GM18870 (cell line): ENCODE results near the gene CENPC.
"Not testable (repeated sequence)": the region's sequence is repeated elsewhere in the genome, so short reads cannot be mapped to it uniquely, and the experiment has no call there.

Experiments used
- ATAC-seq: cut with Tn5 transposase; IDR thresholded peaks from one replicate; pipeline ENCODE4 v1.9.1; 2021; ENCODE audit warnings: moderate library complexity; ENCODE audit not compliant: unreplicated experiment

CENPC gene

DNA sequence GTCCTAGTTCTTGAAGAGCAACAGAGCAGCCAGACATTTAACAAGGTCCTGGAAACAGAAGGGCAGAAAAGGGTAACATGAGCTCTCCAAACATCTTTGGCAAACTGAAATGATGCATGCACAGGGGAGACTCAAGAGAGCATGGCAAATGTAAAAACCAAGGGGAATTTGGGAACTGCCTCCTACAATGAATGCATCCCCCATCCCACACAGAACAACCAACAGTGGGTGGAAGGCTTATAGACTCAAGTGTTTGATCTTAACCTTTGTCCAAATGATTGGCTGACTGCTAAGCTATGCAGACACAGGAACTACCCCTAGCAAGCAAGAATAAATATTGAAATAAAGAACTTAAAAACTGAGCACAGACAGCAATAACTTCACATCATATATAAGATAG lies 74.4 kb downstream of the CENPC start:
- no peak for ATAC-seq

DNA sequence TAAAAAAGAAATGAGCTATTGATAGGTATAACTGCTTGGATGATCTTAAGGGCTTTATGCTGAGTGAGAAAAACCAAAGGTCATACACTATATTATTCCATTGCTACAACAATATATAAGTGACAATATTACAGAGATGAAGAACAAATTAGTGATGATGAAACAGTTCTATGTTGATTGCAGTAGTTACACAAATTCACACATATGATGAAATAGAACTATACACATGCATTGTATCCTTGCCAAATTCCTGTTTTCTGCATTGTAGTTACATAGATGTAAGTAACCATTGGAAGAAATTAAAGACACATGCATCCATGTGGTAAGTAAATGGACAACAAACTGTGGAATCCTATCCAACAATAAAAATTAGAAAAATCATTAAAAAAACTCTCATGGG lies 76.5 kb downstream of the CENPC start:
- no peak for ATAC-seq

DNA sequence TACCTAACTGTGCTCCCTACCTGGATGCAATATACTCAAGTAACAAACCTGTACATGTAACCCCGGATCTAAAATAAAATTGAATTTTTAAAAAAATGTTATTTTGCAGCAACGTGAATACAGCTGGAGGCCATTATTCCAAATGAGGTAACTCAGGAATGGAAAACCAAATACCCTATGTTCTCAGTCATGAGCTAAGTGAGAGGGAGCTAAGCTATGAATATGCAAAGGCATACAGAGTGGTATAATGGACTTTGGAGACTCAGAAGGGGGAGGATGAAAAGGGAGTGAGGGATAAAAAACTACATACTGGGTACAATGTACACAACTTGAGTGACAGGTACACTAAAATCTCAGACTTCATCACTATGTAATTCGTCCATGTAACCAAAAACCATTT lies 78.6 kb downstream of the CENPC start:
- ATAC-seq = no peak

DNA sequence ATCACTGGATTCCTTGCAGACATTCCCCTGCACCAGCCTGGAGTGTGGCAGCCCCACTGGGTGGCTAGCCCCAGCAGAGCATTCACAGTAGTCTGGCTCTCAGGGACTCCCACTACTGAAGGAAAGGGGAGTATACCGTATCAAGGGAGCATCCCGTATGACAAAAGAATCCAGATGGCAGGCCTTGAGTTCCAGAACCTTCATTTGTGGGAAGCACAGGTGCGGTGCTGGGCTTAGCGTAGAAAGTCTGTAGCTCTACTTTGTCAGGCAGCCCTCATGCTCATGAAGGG lies 79.6 kb downstream of the CENPC start:
- ATAC-seq = no peak

DNA sequence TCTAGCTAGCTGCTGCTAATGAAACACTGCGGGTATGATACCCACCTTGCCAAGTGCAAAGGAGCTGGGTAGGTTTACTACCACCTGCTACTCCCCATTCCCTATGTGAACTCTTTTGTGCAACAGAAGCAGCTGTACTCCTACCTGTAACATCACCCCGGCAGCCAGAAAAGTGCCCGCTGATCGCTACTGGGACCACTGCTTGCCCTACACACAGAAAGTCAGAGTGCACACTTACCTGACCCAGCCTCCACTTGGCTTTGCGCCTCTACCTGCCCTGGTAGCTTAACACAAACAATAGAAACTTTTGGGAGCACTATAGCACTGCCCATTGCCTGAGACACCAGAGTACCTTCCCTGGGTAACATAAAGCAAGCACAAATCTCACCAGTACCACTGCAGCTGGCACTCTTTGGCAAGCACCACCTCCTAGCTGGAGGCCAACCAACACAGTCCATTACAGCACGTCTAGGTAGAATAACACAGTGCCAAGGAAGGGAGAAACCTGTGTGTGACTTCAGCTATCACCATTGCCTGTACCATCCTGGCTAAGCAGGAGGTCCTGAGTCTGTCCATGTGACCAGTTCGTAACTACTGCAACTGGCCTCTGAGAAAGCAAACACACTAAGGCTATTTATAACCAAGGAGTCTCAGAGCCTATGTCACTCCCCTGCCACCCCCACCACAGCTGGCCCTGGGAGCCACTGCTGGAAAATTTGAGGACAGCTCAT lies 80.1 kb downstream of the CENPC start:
- no peak for ATAC-seq

DNA sequence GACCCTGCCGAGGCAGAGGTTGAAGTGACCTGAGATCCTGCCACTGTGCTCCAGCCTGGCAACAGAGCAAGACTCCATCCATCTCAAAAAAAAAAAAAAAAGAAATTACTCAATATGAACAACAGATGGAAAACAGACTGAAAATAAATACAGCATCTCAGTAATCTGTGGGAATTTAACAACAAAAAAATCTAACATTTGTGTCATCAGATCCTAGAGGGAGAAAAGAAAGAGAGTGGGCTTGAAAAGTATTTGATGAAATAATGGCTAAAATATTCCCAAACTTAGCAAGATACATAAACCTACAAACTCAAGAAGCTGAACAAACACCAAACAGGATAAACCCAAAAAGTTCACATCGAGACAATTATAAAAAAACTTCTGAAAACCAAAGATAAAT lies 84.7 kb downstream of the CENPC start:
- no peak for ATAC-seq

DNA sequence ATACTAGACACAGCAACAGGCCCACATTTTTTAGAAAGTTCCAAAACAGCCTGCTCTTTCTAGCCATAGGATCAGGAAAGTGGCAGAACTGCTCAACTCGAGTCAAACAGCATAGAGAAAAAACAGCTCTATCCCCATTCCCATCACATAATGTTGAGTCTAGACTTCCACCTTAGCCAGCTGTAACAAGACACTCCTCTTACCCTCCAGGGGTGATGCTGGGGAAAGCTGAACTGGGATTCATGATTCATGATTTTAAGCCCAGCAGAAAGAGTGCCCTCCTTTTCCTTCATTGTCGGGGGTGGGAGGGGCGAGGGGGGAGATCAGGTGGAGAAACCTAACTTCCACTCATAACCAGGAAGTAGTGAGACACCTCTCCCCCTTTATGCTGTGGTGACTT lies 86.1 kb downstream of the CENPC start:
- ATAC-seq = no peak

DNA sequence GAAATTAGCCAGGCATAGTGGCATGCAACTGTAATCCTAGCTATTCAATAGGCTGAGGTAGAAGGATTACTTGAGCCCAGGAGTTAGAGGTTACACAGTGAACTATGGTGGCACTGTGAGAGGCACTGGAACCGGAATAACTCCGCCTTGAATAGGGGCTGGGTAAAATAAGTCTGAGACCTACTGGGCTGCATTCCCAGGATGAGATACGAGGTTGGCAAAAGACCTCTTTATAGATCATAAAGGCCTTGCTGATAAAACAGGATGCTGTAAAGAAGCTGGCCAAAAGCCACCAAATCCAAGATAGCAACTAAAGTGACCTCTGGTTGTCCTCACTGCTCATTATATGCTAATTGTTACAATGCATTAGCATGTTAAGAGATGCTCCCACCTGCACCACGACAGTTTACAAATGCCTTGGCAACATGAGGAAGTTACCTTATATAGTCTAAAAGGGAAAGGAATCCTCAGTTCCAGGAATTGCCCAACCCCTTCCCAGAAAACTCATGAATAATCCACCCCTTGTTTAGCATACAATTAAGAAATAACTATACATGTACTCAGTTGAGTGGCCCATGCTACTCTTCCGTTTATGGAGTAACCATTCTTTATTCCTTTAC lies 88.6 kb downstream of the CENPC start:
- no peak for ATAC-seq

DNA sequence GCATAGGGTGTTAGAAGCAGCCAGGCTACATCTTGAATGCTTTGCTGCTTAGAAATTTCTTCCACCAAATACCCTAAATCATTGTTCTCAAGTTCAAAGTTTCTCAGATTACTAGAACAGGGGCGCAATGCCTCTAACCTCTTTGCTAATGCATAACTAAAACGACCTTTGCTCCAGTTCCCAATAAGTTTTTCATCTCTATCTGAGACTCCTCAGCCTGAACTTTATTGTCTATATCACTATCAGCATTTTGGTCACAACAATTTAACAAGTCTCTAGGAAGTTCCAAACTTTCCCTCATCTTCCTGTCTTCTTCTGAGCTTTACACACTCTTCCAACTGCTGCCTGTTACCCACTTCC lies 92.5 kb downstream of the CENPC start:
- not testable (repeated sequence) for ATAC-seq

DNA sequence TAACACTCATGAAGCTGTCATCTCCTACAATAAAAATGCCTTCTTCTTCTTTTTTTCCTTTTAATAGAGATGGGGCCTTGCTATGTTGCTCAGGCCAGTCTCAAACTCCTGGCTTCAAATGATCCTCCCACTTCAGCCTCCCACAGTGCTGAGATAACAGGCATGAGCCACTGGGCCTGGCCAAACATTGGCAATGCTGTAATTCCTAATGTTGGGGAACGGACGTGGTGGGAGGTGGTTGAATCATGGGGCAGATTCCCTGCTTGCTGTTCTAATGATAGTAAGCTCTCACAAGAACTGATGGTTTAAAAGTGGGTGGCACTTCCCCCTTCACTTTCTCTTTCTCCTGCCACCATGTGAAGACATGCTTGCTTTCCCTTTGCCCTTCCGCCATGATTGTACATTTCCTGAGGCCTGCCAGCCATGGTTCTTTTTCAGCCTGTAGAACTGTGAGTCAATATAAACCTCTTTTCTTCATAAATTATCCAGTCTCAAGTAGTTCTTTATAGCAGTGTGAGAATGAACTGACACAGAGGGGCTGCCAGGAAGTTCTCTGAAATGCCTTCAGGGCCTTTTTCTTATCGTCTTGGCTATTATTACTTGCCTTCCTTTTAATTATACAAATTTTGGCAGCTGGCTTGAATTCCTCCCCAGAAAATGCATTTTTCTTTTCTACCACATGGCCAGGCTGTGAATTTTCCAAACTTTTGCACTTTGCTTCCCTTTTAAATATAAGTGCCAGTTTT lies 93.0 kb downstream of the CENPC start:
- no peak for ATAC-seq

DNA sequence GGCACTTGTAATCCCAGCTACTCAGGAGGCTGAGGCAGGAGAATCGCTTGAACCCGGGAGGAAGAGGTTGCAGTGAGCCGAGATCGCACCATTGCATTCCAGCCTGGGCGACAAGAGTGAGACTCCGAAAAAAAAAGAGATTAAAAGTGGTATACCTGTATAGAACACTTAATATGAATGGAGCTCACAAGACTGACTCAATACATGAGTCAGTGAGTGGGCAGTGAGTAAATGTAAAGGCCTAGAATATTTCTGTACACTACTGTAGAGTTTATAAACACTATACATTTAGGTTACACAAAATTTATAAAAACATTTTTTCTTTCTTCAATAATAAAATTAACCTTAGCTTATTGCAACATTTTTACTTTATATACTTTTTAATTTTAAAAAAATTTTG lies 93.8 kb downstream of the CENPC start:
- no peak for ATAC-seq

DNA sequence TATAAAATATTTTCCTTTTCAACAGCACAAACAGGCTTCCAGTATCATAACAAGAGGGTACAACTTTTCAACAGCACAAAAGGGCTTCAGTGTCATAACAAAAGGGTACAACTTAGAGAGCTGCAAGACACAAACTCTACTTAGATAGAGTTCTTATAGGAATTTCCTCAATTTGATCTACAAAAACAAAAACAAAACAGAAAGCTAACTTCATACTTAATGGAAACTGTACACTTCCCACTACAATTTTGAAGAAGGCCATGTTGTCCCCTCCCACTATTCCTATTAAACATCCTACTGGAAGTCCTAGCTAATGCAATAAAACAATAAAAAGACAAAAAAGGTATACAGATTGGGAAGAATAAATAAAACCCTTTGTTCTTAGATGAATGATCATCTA lies 96.7 kb downstream of the CENPC start:
- ATAC-seq = no peak

DNA sequence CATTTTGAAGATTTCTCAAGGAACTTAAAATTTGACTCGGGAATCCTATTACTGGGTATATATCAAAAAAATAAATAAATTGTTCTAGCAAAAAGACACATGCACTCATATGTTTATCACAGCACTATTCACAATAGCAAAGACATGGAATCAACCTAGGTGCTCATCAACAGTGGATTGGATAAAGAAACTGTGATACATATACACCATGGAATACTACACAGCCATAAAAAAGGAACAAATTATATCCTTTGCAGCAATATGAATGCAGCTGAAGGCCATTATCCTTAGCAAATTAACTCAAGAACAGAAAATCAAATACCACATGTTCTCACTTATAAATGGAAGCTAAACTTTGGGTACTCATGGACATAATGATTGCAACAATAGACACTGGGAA lies 97.4 kb downstream of the CENPC start:
- no peak for ATAC-seq

DNA sequence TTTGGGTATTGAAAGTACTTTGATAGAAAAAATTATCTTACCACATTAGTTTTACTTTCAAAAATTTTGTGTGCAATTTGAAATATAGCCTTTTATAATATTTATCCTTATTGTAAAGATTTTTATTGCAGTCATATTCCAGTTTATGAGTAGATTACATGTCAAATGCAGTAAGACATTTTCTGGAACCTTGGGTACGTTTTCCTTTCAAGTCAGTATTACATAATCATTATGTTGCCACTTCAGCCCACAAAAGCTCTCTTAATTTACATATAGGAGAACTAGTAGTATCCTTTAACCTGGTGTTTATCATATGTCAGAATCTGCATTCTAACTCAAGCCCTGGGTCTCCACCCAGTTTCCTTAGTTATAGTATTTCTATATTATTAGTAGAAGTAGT lies 98.5 kb downstream of the CENPC start:
- no peak for ATAC-seq

DNA sequence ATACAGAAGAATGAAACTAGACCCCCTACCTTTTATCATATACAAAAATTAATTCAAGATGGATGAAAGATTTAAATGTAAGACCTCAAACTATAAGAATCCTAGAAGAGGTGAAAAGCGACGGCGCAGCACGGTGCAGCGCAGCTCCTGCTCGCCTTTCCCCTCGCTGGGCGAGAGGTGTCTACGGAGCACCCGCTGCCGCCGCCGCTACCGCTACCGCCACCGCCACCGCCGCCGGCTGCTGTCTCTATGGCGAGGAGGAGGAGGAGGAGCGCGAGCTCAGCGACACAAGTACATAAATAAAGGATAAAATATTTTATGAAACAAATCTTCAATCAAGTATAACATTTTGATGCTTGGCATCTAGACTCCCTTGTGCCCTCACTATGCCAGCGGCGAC lies 99.4 kb downstream of the CENPC start:
- ATAC-seq = not testable (repeated sequence)

DNA sequence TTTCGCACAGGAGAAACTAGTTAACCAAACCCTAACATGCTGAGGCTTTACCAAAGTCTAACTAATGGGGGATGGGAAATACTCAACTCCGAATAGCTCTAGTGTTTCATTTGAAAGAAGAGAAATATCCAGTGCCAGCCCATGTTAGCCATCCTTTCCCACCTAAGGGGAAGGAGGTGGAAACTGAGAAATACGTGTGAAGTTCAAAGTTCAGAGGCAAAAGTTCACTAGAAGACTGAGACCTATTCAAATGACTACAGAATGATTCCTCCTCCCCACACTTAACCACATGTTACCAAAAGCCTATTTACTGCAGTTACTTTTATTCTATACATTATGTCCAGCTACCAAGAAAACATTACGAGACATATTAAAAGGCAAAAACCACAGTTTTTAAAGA lies 106.3 kb downstream of the CENPC start:
- no peak for ATAC-seq

DNA sequence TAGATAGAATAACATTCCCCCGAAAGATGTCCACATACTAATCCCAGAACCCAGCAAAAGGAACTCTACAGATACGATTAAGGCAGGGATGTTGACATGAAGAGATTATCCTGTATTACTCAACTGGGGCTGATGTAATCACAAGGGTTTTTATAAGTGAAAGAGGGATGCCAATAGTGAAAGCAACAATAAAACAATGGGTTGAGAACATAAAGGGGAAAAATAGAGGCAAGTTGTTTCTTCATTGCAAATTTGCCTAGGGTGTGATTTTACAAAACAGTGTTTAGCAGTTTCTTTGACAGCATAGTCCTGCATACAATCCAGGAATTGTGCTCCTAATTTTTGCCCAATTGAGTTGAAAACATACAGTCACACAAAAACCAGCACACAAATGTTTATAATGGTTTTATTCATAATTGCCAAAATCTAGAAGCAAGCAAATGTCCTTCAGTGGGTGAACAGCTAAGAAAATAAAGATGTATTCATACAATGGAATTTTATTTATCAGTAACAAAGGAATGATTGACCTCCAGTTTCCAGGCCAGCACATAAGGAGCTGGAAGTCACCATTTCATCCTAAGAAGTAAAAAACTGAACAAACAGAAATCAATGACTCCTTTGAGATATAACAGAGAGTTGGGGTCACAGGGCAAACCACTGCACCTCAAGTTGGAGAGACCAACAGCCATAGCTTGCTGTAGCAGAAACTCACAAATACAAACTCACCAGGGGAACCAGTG lies 107.2 kb downstream of the CENPC start:
- no peak for ATAC-seq

DNA sequence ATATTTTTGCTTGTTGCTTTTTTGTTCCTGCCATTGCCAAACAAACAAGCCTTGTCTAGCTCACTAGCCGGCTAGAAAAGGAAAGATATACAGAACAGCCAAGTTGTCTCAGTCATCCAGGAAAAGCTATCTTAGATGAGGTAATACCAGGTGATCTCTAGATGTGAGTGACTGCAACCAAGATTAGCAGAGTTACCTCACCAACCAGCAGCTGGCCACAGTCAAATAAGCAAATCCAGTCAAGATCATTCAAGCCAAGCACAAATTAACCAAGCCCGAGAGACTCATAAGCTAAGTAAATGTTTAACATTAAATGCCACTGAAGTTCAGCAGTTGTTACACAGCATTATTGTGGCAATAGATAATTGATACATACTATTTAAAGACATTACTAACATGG lies 108.6 kb downstream of the CENPC start:
- peak; percentile 97 for ATAC-seq

DNA sequence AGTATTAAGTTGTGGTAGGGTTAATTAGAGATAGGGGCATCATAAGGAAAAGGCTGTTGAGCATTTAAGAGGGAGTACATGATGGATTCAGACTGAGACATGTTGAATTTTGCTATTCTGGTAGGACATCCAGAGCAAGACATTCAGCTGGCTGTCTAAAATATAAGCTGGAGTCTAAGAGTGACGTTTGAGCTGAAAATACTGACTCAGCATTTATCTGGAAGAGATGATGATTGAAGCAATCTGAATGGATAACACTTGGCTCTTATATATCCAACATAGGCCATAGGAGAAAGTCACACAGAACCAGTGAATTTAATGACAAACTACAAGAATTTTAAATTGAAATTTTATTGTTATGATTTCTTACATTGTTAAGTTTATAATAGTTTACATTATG lies 114.3 kb downstream of the CENPC start:
- no peak for ATAC-seq

DNA sequence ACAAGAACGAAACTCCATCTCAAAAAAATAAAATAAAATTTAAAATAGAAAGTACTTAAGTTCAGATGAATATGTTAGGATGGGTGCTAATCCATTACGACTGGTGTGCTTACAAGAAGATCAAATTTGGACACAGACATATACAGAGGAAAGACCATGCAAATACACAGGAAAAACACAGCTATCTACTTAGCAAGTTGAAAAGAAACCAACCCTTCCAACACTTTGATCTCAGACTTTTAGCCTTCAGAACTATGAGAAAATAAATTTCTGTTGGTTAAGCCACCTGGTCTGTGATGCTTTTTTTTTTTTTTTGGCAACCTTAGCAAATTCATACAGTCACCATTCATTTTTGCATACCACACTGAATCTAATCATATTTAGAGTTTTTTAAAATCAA lies 116.5 kb downstream of the CENPC start:
- ATAC-seq = no peak
